Measurements from ENCODE around the gene AP3B2. TPM values are rescaled to one million over a fixed set of nuclear protein-coding genes. Genes with fewer than 3 reads are reported as not detected.

AP3B2 gene
- total RNA-seq, 1 experiment from 2014 or later: 0.07 TPM

GRCh38 chr15:82651708-82652107, 58.0 kb downstream of the AP3B2 start:
- H3K27me3 ChIP-seq (ENCODE audit: insufficient read depth, low read length): peaks cover 8% of the 10 kb centered on the region; the same call in 1 of the 2 replicates
- ChIA-PET CTCF (no interaction called here), RAD21 (ENCODE audit: low non-redundant PET in 1 of 2, low total read pairs in 2 of 2, uncharacterized antibody in 2 of 2, unreplicated experiment in 2 of 2) (no interaction called here), POLR2A (no interaction called here)
- no peak for ATAC-seq
- no peaks in the 10 kb centered on the region for H3K9me3 ChIP-seq (ENCODE audit: control insufficient read depth in 1 of 2, insufficient read depth in 1 of 2, low read depth in 1 of 2, low read length in 2 of 2)
- H3K9me2 ChIP-seq (ENCODE audit: insufficient read depth): no peaks in the 10 kb centered on the region; the same call in 1 of the 2 replicates
- intact Hi-C loops (cut with micrococcal nuclease): no loop called here
- BruUV-seq (replicated peaks): no TSS peak
- DNase-seq (ENCODE audit: low read depth, low spot score): no peak
- no peak overlapping the region for H3K4me3 ChIP-seq (replicated peaks in 1 of 2; ENCODE audit: low read depth in 1 of 2, low read length in 2 of 2)
- H3K4me2 ChIP-seq (ENCODE audit: low read length): no peak overlapping the region
- H3K36me3 ChIP-seq (ENCODE audit: control insufficient read depth in 1 of 2, insufficient read depth in 2 of 2, low read length in 2 of 2): no peaks in the 10 kb centered on the region
- H4K20me1 ChIP-seq (ENCODE audit: insufficient read depth): no peaks in the 10 kb centered on the region
- no peaks in the 10 kb centered on the region for H3K4me1 ChIP-seq (ENCODE audit: control insufficient read depth in 1 of 2, insufficient read depth in 2 of 2, low read length in 2 of 2)
- TF ChIP-seq CEBPB (IDR thresholded peaks at IDR 0.05; ENCODE audit: low read depth) (no peak), POLR2A (IDR thresholded peaks at IDR 0.05; ENCODE audit: borderline replicate concordance, extremely low read depth, insufficient read depth, insufficient read length) (no peak), SIN3A (IDR thresholded peaks at IDR 0.05; ENCODE audit: low read depth) (no peak), CBX3 (IDR thresholded peaks at IDR 0.05; ENCODE audit: low read depth) (no peak), ZBTB33 (IDR thresholded peaks at IDR 0.05; ENCODE audit: extremely low read depth, insufficient replicate concordance, low read length) (no peak)
- H3K79me2 ChIP-seq (ENCODE audit: insufficient read depth, low read length): no peaks in the 10 kb centered on the region
- no peak overlapping the region for H2AFZ ChIP-seq (ENCODE audit: low read depth, low read length, poor library complexity, severe bottlenecking)
- H3K27ac ChIP-seq (ENCODE audit: low read depth, low read length): no peak overlapping the region
- no peak overlapping the region for H3K9ac ChIP-seq (ENCODE audit: low read length)

GRCh38 chr15:82650046-82650670, 59.5 kb downstream of the AP3B2 start:
- no peaks in the 10 kb centered on the region for H3K79me2 ChIP-seq (ENCODE audit: insufficient read depth, low read length)
- H3K36me3 ChIP-seq (ENCODE audit: control insufficient read depth in 1 of 2, insufficient read depth in 2 of 2, low read length in 2 of 2): no peaks in the 10 kb centered on the region
- H2AFZ ChIP-seq (ENCODE audit: low read depth, low read length, poor library complexity, severe bottlenecking): no peak overlapping the region
- no peak overlapping the region for H3K9ac ChIP-seq (ENCODE audit: low read length)
- ChIA-PET RAD21 (ENCODE audit: low non-redundant PET in 1 of 2, low total read pairs in 2 of 2, uncharacterized antibody in 2 of 2, unreplicated experiment in 2 of 2) (no interaction called here), POLR2A (interaction anchor here (0.7 kb wide), 1 partner anchor 10 kb away, joined by 4 read pairs; no protein-coding TSS in a partner anchor), CTCF (interaction anchor here (0.5 kb wide), 1 partner anchor 32 kb away, joined by 3 read pairs; no protein-coding TSS in a partner anchor)
- DNase-seq (ENCODE audit: low read depth, low spot score) (no peak), ATAC-seq (no peak)
- no peaks in the 10 kb centered on the region for H3K9me3 ChIP-seq (ENCODE audit: control insufficient read depth in 1 of 2, insufficient read depth in 1 of 2, low read depth in 1 of 2, low read length in 2 of 2)
- H3K9me2 ChIP-seq (ENCODE audit: insufficient read depth): no peaks in the 10 kb centered on the region; the same call in 1 of the 2 replicates
- peaks cover 4% of the 10 kb centered on the region; the same call in 1 of the 2 replicates for H3K27me3 ChIP-seq (ENCODE audit: insufficient read depth, low read length)
- 0 out of 4 replicates have a peak, but pooled peaks cover 0 to 3% of the 10 kb centered on the region in 2 experiments for H3K4me1 ChIP-seq (ENCODE audit: control insufficient read depth in 1 of 2, insufficient read depth in 2 of 2, low read length in 2 of 2)
- no peaks in the 10 kb centered on the region for H4K20me1 ChIP-seq (ENCODE audit: insufficient read depth)
- intact Hi-C loops (cut with micrococcal nuclease): no loop called here
- no peak overlapping the region for H3K4me3 ChIP-seq (replicated peaks in 1 of 2; ENCODE audit: low read depth in 1 of 2, low read length in 2 of 2)
- H3K27ac ChIP-seq (ENCODE audit: low read depth, low read length): no peak overlapping the region
- no TSS peak for BruUV-seq (replicated peaks)
- H3K4me2 ChIP-seq (ENCODE audit: low read length): no peak overlapping the region
- no peak for TF ChIP-seq SIN3A (IDR thresholded peaks at IDR 0.05; ENCODE audit: low read depth)
- TF ChIP-seq POLR2A (IDR thresholded peaks at IDR 0.05; ENCODE audit: borderline replicate concordance, extremely low read depth, insufficient read depth, insufficient read length): no peak
- no peak for TF ChIP-seq EZH2phosphoT487 (IDR thresholded peaks at IDR 0.05; ENCODE audit: borderline replicate concordance)
- no peak for TF ChIP-seq RAD21 (IDR thresholded peaks at IDR 0.05; ENCODE audit: low read depth)
- TF ChIP-seq ATF3 (IDR thresholded peaks at IDR 0.05): no peak
- no peak for TF ChIP-seq CEBPB (IDR thresholded peaks at IDR 0.05; ENCODE audit: low read depth)
- no peak for TF ChIP-seq ZFX (IDR thresholded peaks at IDR 0.05)
- no peak for TF ChIP-seq YY1 (IDR thresholded peaks at IDR 0.05; ENCODE audit: extremely low read depth, insufficient replicate concordance, low read depth, low read length)
- TF ChIP-seq EZH2 (IDR thresholded peaks at IDR 0.05): no peak
- TF ChIP-seq TCF7L2 (IDR thresholded peaks at IDR 0.05; ENCODE audit: borderline replicate concordance, extremely low read depth, insufficient read depth, insufficient read length): no peak
- no peak for TF ChIP-seq ELF1 (IDR thresholded peaks at IDR 0.05; ENCODE audit: borderline replicate concordance, low read depth)
- TF ChIP-seq SP1 (IDR thresholded peaks at IDR 0.05; ENCODE audit: low read depth): no peak
- no peak for TF ChIP-seq ZBTB33 (IDR thresholded peaks at IDR 0.05; ENCODE audit: extremely low read depth, insufficient replicate concordance, low read length)

All from HCT116 (cell line).